GM21717 (cell line): ENCODE data around the gene GIPR.
"Not testable (repeated sequence)": the region's sequence is repeated elsewhere in the genome, so short reads cannot be mapped to it uniquely, and the experiment has no call there.

Source experiments
- ATAC-seq: cut with Tn5 transposase; IDR thresholded peaks from one replicate; pipeline ENCODE4 v1.9.1; 2021; ENCODE audit warnings: mild to moderate bottlenecking, moderate library complexity; ENCODE audit not compliant: unreplicated experiment

Gene GIPR

DNA sequence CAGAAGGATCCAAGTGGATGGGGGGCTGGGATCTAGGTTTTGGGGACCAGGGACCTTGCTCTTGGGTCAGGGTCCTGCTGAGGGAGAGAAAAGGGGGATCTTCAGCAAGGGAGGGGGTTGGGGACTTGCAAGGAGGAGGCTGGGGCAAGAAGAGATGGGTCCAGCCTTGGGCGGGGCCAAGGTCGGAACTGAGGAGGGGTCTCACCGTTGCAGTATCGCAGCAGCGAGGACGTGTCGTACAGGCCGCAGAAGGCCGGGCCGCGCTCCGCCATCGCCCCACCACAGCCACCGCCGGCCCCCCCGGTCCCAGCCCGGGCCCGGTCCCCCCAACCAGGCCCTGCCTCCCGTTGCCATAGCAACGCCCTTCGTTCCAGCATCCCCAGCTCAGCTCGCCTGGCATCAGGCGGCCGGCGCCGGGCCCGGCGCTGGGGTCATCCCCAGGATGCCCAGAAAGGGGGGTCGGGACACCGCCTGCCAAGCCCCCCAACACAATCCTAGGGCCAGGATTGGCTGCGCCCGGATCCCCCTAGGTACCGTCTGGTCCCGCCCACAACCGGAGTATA lies 22.9 kb upstream of the GIPR start:
- ATAC-seq, result no peak

DNA sequence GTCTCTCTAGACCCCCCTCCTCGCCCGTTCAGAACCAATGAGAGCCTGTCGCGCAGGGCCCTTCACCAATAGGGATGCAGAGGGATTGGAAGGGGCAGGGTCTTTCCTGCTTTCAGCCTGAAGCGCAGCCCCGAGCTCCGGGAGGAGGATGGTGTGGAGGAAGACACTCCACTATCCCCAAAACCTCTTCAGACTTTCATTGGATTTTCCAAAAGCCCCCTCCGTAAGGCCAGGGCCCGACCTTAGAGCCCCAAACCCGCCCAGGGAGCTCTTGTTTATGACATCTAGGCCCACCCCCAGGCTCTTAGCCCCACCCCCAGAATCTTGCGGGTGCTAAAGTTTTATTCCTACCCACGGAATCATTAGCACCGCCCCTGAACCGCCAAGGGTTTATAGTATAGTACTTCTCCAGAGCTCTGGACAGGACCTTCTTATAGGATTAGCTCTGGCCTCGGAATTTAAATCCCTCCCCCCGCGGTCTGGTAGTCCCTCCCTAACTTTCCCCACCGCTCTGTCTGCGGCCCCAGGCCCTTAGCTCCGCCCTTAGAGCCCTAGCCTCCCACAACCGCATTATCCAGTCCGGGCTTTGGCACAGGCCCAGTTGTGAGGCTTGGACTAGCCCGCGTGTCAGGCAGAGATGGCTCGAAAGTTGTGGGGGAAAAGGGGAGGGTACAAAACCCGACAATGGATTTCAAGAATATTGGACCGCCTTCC lies 22.2 kb upstream of the GIPR start:
- no peak for ATAC-seq

DNA sequence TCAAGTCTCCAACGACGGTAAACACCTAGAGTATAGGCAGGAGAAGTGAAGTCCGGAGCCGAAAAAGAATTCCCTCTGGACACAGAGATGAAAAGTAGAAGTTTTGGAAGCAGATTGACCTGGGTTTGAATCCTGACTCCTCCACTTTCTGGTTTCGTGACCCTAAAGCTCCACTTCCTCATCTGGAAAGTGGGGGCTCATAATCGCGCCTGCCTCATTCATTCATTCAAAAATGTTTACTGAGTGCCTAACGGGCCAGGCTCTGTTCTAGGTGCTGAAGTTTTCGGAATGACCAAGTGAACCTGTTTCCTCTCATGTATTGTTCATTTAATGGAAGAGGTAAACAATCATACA lies 21.7 kb upstream of the GIPR start:
- ATAC-seq, result no peak

DNA sequence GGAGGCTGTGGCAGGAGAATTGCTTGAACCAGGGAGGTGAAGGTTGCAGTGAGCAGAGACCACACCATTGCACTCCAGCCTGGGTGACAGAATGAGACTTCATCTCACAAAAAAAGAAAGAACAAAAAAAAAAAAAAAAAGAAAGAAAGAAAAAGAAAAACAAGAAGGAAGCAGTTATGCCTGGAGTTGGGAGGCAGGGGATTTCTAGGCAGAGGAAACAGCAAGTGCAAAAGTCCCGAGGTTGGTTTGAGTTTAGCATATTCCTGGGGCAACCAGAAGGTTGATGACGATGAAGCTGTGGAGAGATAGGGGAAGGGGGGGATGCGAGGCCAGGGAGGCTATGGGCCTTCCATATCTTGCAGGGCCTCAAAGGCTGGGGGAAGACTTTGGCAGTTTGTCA lies 17.3 kb upstream of the GIPR start:
- no peak for ATAC-seq

DNA sequence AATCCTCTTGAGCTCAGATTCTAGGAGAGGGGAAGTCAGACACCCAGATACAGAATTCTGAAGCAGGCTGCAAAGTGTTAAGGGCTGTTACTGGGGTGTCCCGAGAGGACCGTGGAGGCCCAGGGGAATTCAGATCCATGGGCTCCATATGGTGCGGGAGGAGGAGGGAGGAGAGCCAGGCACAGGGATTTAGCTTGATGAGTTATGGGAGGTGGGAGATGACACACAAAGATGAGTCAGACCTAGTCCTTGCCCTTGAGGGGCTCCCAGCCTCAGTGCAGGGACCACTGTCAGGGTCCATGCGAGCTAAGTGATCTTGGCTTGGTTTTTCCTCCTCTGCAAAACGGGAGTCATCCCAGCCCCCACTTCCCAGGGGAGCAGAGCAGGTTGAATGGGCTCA lies 14.4 kb upstream of the GIPR start:
- ATAC-seq, result no peak

DNA sequence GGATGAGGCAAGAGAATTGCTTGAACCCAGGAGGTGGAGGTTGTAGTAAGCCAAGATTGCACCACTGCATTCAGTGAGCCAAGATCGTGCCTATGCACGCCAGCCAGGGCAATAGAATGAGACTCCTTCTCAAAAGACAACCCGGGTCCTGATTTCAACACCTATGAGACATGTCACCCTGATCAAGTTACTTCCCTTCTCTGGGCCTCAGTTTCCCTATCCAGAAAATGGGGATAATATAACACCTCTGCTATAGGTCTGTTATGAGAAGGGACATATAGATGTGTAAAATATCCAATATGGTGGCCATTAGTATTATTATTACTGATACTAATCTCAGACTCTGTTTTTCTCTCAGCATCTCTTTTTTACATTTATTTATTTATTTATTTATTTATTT lies 12.9 kb upstream of the GIPR start:
- no peak for ATAC-seq

DNA sequence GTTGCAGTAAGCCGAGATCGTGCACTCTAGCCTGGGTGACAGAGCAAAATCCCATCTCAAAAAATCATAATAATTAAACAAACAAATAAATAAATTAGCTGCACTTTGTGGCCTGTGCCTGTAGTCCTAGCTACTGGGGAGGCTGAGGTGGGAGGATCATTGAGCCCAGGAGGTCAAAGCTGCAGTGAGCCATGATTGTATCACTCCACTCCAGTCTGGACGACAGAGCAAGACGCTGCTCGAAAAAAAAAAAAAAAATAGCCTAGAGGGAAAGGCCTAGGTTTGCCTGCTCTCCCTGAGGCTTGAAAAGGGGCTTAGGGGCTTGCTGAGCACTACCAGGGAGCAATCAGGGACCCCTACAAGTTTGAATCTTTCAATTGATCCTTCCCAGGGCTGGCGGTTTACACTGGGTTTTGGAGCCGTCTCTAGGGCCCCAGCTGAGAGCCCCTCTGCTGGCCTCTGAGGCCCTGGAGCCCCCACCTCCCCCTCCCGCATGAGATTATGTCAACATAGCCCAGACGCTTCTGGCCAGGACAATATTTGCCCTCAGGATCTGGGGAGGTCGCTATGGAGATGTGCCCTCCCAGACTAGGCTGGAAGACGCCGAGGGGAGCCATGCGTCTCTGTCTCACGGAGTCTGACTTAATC lies 10.4 kb upstream of the GIPR start:
- no peak for ATAC-seq

DNA sequence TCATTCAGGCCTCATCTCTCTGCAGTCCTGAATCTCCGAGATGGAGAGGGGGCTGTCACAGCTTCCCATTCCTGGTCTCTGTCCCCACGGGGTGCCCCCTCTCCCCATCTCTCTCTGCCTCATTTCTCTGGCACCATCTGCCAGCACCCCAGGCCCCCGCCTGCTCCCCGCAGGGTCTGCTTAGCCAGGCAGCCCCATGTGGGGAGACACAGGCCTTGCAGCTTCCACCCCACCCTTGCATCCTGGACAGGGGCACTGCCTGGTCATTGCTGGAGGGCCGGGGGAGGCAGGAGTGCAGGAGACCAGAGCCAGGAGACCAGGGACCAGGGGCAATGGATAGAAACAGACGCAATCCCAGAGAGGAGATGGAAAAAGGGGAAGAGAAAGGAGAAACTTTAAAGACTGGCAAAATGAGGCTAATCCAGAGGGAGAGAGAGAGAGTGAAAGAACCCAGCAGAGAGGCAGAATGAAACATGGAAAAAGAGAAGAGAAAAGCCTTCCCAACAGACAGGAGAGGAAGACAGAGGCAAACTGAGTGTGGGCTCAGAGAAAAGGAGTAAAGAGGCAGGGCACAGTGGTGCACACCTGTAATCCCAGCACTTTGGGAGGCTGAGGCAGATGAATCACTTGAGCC lies 8.8 kb upstream of the GIPR start:
- ATAC-seq, result no peak

DNA sequence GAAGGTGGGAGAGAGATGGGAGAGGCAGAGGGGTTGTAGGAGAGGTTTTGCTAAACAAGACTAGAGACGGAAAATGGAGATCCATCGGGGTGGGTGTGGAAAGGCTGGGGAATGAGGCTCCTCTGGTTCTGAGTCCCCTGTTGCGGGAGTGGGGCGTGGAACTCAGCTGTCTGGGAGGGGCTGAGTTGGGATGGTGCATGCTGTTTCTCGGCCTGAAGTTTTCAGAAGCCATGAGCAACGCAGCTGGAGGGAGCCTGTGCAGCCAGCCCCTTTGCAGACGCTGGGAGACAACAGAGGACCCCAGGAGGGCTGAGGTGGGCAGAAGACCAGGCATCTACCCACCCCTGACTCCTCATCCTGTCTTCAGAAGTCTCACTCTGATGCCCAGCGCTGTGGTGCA lies 7.4 kb upstream of the GIPR start:
- no peak for ATAC-seq

DNA sequence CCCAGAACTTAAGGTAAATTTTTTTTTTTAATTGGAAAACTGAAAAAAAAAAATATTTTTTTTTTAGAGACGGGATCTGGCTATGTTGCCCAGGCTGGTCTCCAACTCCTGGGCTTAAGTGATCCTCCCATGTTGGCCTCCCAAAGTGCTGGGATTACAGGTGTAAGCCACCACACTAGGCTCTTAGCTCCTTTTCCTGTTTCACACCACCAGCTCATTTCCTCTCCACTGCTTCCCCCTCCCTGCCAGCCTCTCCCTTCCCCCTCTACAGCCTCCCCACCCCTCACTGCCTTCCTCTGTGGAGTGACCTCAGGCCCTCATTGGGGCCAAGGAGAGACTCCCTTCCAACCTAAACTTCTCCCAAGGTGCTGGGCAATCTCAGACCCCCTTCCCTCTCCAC lies 4.2 kb upstream of the GIPR start:
- ATAC-seq, result no peak

DNA sequence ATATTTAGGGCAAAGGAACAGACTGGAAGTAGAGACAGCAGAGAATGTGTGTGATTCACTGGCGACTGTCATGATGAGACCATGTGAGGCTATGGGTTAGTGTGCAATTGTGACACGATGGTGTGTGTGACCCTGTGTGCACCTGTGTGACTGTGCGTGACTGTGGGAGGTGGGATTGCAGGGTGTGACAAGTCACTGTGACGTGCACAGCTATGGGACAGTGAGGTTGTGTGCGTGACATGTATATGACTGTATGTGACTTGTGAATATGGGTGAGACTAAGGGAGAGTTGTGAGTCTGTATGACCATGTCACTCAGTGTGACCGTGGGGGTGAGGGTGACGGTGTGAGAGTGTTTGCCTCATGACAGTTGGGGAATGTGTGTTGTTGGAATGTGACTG lies 3.4 kb upstream of the GIPR start:
- ATAC-seq, result no peak

DNA sequence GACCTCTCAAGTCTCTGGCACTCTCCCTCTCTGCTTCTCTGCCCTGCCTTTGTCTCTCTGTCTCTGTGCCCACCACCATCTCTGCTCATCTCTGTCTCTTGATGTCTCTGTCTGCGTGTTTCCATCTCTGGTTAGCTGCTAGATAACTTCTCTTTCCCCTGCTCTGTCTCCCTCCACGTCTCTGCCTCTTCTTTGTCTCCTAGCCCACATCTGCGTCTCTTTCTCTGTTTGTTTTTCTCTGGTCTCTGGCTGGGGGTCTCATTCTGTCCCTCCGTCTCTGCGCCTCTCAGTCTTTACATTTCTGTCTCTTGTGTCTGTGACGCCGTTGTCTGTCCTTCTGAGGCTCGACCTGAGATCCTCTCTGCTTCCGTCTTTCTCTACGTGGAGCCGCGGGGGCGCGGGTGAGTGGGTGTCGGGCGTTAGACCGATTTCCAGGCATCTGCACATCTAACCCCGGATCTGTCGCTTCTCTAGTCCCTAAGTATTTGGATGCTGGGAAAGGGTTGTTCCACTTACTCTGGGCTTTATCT lies 386 bp downstream of the GIPR start:
- ATAC-seq, result no peak

DNA sequence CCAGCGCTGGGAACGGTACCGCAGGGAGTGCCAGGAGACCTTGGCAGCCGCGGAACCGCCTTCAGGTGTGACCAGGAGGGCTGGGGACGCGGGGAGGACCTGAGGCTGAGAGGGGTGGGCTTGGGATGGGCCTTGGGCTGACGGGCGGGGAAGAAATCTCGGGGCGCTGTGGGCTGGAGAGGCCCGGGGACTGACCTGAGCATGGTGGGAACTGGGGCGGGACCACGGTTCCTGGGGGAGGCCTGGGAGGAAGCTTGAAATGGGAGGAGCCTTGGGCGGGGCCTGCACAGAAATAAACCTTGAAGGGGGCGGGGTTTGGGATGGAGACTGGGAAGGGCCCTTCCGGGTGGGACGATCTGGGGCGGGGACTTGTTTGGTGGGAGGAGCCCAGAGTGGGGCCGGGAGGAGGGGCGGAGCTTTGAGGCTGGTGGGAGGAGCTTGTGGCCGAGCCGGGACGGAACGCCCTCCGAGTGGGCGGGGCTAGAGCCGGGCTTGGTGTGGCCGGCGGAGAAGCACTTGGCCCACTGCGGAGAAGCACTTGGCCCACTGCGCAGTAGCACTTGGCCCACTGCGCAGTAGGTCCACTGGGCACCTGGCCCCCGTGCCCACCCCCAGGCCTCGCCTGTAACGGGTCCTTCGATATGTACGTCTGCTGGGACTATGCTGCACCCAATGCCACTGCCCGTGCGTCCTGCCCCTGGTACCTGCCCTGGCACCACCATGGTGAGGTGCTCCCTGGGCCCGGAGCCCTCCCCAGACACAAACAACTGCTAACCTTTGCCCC lies 2.8 kb downstream of the GIPR start:
- ATAC-seq, result no peak

DNA sequence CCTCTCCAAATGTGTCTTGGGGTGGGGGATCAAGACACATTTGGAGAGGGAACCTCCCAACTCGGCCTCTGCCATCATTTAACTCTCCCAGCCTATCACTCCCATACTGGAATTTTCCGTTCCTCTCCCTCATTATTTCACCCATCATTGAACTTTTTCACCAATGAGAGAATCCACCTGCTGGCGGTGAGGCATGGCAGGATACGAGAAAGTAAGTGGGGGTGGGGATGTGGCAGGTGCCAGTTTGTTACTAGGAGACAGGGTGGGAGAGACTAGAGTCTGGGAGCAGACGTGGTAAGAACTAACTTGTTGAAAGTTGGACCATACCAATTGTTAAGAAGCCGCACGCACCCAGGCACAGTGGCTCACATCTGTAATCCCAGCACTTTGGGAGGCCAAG lies 6.9 kb downstream of the GIPR start:
- no peak for ATAC-seq

DNA sequence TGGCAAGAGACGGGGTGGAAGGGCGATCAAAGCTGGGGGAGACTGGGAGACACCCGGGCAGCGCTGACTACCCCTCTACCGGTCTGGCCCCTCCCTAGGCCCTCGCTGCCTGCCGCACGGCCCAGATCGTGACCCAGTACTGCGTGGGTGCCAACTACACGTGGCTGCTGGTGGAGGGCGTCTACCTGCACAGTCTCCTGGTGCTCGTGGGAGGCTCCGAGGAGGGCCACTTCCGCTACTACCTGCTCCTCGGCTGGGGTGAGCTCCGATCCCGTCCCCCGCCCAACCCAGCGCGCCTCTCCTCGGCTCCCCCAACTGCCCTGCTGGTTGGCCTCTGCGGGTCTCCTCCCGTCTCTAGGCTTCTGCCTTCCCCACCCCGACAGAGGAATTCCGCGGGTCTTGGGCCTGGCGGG lies 8.8 kb downstream of the GIPR start:
- ATAC-seq, result no peak

DNA sequence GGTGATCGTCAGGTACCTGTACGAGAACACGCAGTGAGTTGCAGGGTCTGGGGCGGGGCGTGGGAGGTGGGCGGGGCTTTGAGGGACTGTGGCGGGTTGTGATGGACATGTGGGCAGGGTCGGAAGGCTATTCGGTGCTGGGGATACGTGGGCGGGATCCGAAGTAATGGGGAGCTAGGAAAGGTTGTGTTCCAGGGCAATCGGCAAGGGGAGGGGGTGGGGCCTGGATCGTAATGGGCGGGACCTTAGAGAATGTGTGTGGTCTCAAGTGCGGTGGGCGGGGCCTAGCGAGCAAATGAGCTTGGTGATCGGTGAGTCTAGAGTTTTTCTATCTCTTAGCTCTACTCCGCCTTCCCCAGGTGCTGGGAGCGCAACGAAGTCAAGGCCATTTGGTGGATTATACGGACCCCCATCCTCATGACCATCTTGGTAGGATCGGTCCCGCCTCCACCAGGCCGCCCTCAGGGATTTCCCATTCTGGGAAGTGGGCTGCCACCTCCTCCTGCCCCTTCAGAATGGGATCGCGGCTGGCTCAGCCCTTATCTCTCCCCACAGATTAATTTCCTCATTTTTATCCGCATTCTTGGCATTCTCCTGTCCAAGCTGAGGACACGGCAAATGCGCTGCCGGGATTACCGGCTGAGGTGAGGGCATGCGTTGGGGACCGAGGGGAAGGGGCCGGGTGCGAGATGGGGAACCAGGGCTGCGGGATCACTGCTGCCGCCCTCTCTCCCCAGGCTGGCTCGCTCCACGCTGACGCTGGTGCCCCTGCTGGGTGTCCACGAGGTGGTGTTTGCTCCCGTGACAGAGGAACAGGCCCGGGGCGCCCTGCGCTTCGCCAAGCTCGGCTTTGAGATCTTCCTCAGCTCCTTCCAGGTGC lies 9.6 kb downstream of the GIPR start:
- ATAC-seq, result no peak

DNA sequence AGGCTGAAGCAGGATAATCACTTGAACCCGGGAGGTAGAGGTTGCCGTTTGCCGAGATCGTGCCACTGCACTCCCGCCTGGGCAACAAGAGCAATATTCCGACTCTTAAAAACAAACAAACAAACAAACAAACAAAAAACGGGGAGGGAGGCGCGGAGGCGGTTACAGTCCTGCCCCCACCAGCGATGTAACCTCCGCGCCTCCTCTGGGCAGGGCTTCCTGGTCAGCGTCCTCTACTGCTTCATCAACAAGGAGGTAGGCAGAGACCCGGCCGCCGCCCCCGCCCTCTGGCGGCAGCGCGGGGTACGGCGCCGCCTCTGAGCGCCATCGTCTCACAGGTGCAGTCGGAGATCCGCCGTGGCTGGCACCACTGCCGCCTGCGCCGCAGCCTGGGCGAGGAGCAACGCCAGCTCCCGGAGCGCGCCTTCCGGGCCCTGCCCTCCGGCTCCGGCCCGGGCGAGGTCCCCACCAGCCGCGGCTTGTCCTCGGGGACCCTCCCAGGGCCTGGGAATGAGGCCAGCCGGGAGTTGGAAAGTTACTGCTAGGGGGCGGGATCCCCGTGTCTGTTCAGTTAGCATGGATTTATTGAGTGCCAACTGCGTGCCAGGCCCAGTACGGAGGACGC lies 13.5 kb downstream of the GIPR start:
- peak; percentile 58 for ATAC-seq

DNA sequence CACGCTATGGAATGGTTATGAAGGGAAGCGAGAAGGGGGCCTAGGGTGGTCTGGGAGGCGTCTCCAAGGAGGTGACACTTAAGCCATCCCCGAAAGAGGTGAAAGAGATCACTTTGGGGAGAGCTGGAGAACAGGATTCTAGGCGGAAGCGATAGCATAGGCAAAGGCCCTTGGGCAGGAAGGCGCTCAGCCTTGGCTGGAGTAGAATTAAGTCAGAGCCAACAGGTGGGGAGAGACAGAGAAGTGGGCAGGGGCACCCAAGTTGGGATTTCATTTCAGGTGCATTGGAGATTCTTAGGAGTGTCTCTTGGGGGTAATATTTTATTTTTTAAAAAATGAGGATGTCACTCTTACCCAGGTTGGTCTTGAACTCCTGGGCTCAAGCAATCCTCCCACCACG lies 14.1 kb downstream of the GIPR start:
- no peak for ATAC-seq

DNA sequence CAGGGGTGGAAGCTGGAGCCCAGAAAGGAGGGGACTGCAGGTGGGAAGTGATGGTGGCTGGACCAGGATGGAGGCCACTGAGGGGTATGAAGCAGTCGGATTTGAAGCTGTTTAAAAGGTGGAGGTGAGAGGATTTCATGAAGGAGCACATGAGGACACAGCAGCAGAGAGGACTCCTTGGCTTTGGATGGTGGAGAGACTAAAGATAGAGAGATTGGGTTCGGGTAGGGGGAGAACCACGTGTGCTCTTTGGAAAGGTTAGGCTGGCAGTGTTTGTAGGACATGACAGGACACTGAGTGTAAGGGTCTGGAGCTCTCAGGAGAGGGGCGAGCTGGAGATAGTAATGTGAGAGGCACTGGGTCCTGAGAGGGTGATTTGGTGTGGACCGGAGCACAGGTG lies 14.9 kb downstream of the GIPR start:
- ATAC-seq, result no peak

DNA sequence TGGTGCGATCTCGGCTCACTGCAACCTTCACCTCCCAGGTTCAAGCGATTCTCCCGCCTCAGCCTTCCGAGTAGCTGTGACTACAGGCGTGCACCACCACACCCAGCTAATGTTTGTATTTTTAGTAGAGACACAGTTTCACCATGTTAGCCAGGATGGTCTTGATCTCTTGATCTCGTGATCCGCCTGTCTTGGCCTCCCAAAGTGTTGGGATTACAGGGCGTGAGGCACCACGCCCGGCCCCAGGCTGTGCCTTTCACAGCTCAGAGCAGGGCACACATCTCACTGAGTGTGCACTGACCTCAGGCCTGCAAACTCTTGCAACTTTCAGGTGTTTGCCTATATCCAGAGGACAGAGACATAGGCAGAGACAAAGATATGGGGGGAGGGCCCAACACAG lies 17.0 kb downstream of the GIPR start:
- not testable (repeated sequence) for ATAC-seq
